ENCODE measurements around the gene IGSF23. TPM values are rescaled to one million over a fixed set of nuclear protein-coding genes. Genes with fewer than 3 reads are reported as not detected.

The IGSF23 gene
- total and polyA plus RNA-seq, 7 donors = not detected

- Histone ChIP-seq H3K27me3 (no peaks in the 10 kb centered on the region), H3K4me3 (no peak overlapping the region), H3K36me3 (no peaks in the 10 kb centered on the region), H3K27ac (no peak overlapping the region), H3K4me1 (no peaks in the 10 kb centered on the region), H3K9me3 (peaks cover 0 to 4% (median 0%) of the 10 kb centered on the region in 4 donors)
- intact Hi-C loops (cut with DNase I) = no loop called here
- no peak for TF ChIP-seq POLR2A (IDR thresholded peaks at IDR 0.05)
- no peak for TF ChIP-seq CTCF (IDR thresholded peaks at IDR 0.05)
- no peak for TF ChIP-seq EP300 (IDR thresholded peaks at IDR 0.05)
- TF ChIP-seq POLR2AphosphoS5 (IDR thresholded peaks at IDR 0.05) = no peak
- WGBS, 2 donors = 60 to 71% methylated on average over 11 of the region's 11 CpGs
- DNase-seq = no peak
These were observed 23.4 kb downstream of the IGSF23 start for GRCh38 chr19:44636439-44637389.

- 90 to 91% methylated on average over 5 of the region's 5 CpGs for WGBS, 2 donors
- intact Hi-C loops (cut with DNase I) = no loop called here
- H3K4me1 ChIP-seq = no peaks in the 10 kb centered on the region
- no peak overlapping the region for H3K4me3 ChIP-seq
- peaks cover 0 to 4% (median 0%) of the 10 kb centered on the region in 4 donors for H3K9me3 ChIP-seq
- H3K27me3 ChIP-seq = no peaks in the 10 kb centered on the region
- DNase-seq = no peak
- no peaks in the 10 kb centered on the region for H3K36me3 ChIP-seq
- H3K27ac ChIP-seq = no peak overlapping the region
- no peak for TF ChIP-seq POLR2AphosphoS5 (IDR thresholded peaks at IDR 0.05)
- TF ChIP-seq CTCF (IDR thresholded peaks at IDR 0.05) = no peak
- TF ChIP-seq POLR2A (IDR thresholded peaks at IDR 0.05) = no peak
- no peak for TF ChIP-seq EP300 (IDR thresholded peaks at IDR 0.05)
These were observed 24.0 kb downstream of the IGSF23 start for GRCh38 chr19:44637390-44637764.

- intact Hi-C loops (cut with DNase I) = no loop called here
- no peak for DNase-seq
These were observed 27.2 kb downstream of the IGSF23 start for GRCh38 chr19:44640518-44640917.

GRCh38 chr19:44641501-44642265 lies 28.3 kb downstream of the IGSF23 start:
- no peak for DNase-seq
- Histone ChIP-seq H3K27me3 (no peaks in the 10 kb centered on the region), H3K4me3 (no peak overlapping the region), H3K36me3 (no peaks in the 10 kb centered on the region), H3K27ac (no peak overlapping the region), H3K9me3 (no peaks in the 10 kb centered on the region), H3K4me1 (peaks cover 0 to 15% (median 2%) of the 10 kb centered on the region in 4 donors)
- no peak for TF ChIP-seq POLR2A (IDR thresholded peaks at IDR 0.05)
- no peak for TF ChIP-seq EP300 (IDR thresholded peaks at IDR 0.05)
- no peak for TF ChIP-seq CTCF (IDR thresholded peaks at IDR 0.05)
- TF ChIP-seq POLR2AphosphoS5 (IDR thresholded peaks at IDR 0.05) = no peak
- 92 to 95% methylated on average over 9 of the region's 9 CpGs for WGBS, 2 donors
- intact Hi-C loops (cut with DNase I) = no loop called here

More at GRCh38 chr19:44640518-44640917, 27.2 kb downstream of the IGSF23 start:
- 50 to 70% methylated on average over 3 of the region's 3 CpGs for WGBS, 2 donors
- H3K36me3 ChIP-seq = no peaks in the 10 kb centered on the region
- TF ChIP-seq POLR2AphosphoS5 (IDR thresholded peaks at IDR 0.05) = no peak
- no peak for TF ChIP-seq POLR2A (IDR thresholded peaks at IDR 0.05)
- TF ChIP-seq EP300 (IDR thresholded peaks at IDR 0.05) = no peak
- no peak for TF ChIP-seq CTCF (IDR thresholded peaks at IDR 0.05)
- H3K27ac ChIP-seq = no peak overlapping the region
- H3K4me1 ChIP-seq = peaks cover 0 to 10% (median 2%) of the 10 kb centered on the region in 4 donors
- no peak overlapping the region for H3K4me3 ChIP-seq
- no peaks in the 10 kb centered on the region for H3K9me3 ChIP-seq
- no peaks in the 10 kb centered on the region for H3K27me3 ChIP-seq

Measured in sigmoid colon (tissue), 7 donors.